Mononuclear cell (primary cell): ENCODE results near the gene PEF1. TPM values are rescaled to one million over a fixed set of nuclear protein-coding genes. Genes with fewer than 3 reads are reported as not detected.

ENCODE experiments used
- H3K27me3 ChIP-seq: 2 replicates; pipeline ENCODE4 v1.6.0; 2011; ENCODE audit warnings: low read length, control low read depth; ENCODE audit not compliant: insufficient read depth
- H3K4me1 ChIP-seq: 2 replicates; pipeline ENCODE4 v1.5.1; 2011; ENCODE audit warnings: mild to moderate bottlenecking, low read length, control low read depth; ENCODE audit not compliant: insufficient read depth
- H3K4me3 ChIP-seq: 2 replicates; pipeline ENCODE4 v1.5.1; 2011; ENCODE audit warnings: mild to moderate bottlenecking, low read length, moderate library complexity
- H3K9me3 ChIP-seq: 2 replicates; pipeline ENCODE4 v1.5.1; 2011; ENCODE audit warnings: low read depth, mild to moderate bottlenecking, control low read depth, low read length
- total RNA-seq: library from RNA; depleted of rRNA; stranded (reverse); fragments of >200 nt; gene quantifications from one replicate; pipeline ENCODE4 v1.2.3, GENCODE V29; 2012

The PEF1 gene
- total RNA-seq, 1 donor, result 34.2 TPM

GRCh38 chr1:31640179-31640578, 4.5 kb downstream of the PEF1 start:
- no peak overlapping the region for H3K4me3 ChIP-seq
- no peaks in the 10 kb centered on the region for H3K27me3 ChIP-seq
- H3K4me1 ChIP-seq, result peaks cover 52% of the 10 kb centered on the region
- H3K9me3 ChIP-seq, result no peaks in the 10 kb centered on the region

DNA sequence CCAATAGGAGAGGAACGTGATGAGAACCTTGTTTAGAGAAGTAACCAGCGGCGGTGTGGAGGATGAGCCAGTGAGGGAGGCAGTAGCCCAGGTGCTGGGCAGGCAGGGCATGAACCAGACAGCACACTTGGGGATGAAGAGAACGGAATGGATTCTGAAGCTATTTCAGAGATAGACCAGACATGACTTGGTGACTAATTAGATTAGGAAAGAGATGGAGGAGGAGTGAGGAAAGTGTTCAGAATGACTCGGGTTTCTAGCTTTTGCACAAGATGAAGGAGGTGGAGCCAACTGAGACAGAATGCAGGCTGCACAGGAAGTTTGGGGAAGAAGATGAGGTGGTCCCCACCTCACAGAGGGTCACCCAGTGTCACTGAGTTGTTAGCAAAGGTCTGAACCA, 5.1 kb downstream of the PEF1 start:
- H3K27me3 ChIP-seq, result no peaks in the 10 kb centered on the region
- H3K4me1 ChIP-seq, result peaks cover 51% of the 10 kb centered on the region
- no peak overlapping the region for H3K4me3 ChIP-seq
- no peaks in the 10 kb centered on the region for H3K9me3 ChIP-seq

GRCh38 chr1:31637915-31638673, 6.6 kb downstream of the PEF1 start:
- no peaks in the 10 kb centered on the region for H3K9me3 ChIP-seq
- peaks cover 41% of the 10 kb centered on the region for H3K4me1 ChIP-seq
- H3K4me3 ChIP-seq, result no peak overlapping the region
- H3K27me3 ChIP-seq, result no peaks in the 10 kb centered on the region

DNA sequence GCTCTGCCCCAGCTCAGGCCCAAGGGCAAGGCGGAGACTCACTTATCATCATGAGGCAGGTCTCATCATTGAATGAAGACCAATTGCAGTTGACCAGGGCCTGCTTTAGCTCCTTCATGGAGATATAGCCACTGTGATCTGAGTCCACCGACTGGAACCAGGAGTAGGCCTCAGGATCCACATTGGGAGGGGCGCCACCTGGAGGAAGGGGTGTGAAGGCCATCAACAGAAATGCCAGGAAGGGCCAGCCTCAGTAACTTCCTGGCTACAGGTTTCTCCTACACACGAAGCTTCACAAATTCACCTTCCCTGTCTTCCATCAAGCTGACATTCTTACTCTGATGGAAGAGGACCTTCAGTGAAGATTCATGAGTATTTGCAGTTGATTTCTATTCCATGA, 11.6 kb downstream of the PEF1 start:
- no peak overlapping the region for H3K4me3 ChIP-seq
- no peaks in the 10 kb centered on the region for H3K27me3 ChIP-seq
- peaks cover 4% of the 10 kb centered on the region for H3K4me1 ChIP-seq
- H3K9me3 ChIP-seq, result no peaks in the 10 kb centered on the region

GRCh38 chr1:31632649-31633048, 12.0 kb downstream of the PEF1 start:
- H3K4me1 ChIP-seq, result no peaks in the 10 kb centered on the region
- no peaks in the 10 kb centered on the region for H3K27me3 ChIP-seq
- H3K9me3 ChIP-seq, result no peaks in the 10 kb centered on the region
- H3K4me3 ChIP-seq, result no peak overlapping the region

DNA sequence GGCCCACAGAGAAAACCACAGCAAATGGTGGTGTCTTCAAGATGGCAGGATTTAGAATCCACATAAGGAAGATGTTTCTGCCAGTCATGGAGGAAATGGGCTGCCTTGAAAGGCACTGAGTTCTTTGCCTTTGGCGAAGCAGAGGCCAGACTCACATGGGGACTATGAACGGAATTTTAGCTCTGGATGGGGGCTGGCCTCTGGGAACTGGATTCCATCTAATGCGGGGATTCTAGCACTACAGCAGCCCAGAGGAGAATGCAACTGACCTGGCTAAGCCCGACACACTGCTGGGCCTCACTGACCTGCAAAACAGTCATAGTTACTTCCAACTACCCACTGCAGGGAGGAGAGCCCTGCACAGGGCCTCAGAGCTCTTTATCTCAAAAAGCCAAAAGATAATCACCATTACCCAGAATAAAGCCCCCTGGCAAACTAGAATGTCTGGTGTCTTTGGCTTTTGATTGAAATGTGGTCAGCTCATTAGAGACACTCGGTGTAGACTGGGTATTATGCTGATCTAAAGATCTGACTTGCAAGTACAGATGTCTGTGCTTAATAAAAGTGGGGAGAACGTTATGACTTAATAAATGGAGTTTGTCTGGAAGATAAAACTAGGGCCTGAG, 15.6 kb downstream of the PEF1 start:
- Histone ChIP-seq H3K9me3 (no peaks in the 10 kb centered on the region), H3K4me1 (no peaks in the 10 kb centered on the region), H3K4me3 (no peak overlapping the region), H3K27me3 (no peaks in the 10 kb centered on the region)

DNA sequence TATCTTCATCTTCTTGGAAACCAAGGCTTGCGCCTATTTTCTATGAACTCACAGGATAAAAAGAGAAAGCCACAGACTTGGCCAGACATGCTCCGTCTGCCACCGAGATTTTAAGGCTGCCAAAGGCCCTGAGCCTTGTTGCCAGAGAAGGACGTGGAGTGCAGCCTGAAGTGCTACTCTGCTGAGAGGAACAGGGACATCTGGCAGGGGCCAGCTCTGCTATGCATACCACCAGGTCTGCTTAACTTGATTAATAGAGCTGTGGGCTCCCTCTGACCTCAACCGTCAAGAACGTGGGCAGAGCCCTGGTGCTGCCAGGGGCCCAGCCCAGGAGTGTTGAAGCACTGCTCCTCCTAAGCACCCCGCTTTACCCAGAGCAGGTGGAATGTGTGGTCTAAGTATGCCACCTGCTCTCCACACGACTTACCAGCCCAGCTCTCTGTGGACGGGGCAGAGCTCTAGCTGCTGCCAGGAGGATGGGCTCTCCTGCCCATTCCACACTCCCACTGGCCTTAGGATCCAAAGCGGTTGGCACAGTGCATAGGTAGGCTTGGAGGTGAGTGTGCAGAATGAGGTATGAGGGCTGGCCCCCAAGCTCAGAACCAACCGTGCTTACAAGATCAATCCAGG, 16.6 kb downstream of the PEF1 start:
- Histone ChIP-seq H3K4me3 (no peak overlapping the region), H3K27me3 (no peaks in the 10 kb centered on the region), H3K4me1 (no peaks in the 10 kb centered on the region), H3K9me3 (no peaks in the 10 kb centered on the region)

GRCh38 chr1:31627301-31627929, 17.3 kb downstream of the PEF1 start:
- no peaks in the 10 kb centered on the region for H3K27me3 ChIP-seq
- H3K9me3 ChIP-seq, result no peaks in the 10 kb centered on the region
- H3K4me3 ChIP-seq, result no peak overlapping the region
- no peaks in the 10 kb centered on the region for H3K4me1 ChIP-seq

DNA sequence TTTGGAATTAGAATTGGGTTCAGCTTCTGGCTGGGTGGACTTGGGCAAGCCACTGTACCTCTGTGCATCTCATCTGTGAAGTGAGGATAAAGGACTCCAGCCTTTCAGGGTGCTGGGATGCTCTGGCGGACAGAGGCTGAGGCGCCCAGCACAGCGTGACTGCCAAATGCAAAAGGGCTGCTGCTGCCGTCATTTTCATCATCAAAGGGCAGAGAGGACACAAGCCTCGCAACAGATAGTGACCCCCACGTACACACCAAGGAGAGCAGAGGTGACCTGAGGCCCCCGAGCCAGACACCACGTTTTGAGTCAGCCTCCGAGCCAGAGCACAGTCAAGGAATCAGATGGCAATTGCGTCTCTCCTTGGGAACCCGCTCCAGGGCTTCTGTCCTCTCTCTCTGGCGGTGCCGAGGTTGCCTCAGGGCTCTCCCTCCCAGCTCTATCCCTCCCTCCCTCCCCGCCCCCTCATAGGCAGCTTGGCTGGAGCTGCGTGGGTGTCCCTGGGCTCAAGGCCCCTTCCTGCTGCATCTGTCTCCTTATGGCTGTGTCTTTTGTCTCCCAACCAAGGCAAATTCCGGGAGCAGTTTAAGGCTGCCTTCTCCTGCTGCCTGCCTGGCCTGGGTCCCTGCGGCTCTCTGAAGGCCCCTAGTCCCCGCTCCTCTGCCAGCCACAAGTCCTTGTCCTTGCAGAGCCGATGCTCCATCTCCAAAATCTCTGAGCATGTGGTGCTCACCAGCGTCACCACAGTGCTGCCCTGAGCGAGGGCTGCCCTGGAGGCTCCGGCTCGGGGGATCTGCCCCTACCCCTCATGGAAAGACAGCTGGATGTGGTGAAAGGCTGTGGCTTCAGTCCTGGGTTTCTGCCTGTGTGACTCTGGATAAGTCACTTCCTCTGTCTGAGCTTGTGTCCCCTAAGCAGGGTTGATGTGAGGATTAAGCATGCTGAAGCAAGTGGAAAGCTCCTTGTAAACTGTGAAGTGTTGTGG, 18.2 kb downstream of the PEF1 start:
- Histone ChIP-seq H3K4me3 (no peak overlapping the region), H3K4me1 (no peaks in the 10 kb centered on the region), H3K9me3 (no peaks in the 10 kb centered on the region), H3K27me3 (no peaks in the 10 kb centered on the region)

DNA sequence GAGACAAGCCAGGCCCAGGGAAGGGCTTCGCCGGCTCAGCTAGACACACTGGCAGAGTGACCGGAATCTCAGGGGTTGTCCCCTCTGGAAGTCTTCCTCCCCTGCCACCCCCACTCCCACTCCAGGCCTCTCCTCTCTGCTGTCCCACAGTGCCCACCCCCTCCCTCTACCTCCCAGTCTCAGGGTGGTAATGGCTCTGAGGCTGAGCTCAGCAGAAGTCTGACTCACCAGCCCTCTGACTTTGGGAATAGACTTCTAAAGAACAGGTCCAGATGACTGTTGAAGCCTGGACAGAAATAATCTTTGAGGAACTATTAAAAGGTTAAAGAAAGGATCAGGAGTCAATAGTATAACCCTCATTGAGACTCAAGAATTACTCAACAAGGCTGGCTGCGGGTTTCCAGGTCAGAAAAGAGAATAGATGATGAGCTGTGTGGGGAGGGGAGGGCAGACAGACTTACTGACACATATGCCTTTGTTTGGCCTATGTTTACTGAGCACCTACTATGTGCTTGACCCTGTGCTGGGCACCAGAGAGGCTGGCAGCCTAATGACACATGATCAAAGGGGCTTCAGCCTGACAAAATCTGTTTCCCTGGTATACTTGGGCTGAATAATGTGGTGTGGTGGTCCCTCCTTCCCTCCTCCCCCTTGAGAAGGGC, 19.0 kb downstream of the PEF1 start:
- Histone ChIP-seq H3K4me1 (no peaks in the 10 kb centered on the region), H3K27me3 (no peaks in the 10 kb centered on the region), H3K9me3 (no peaks in the 10 kb centered on the region), H3K4me3 (no peak overlapping the region)

GRCh38 chr1:31624731-31625514, 19.8 kb downstream of the PEF1 start:
- Histone ChIP-seq H3K4me3 (no peak overlapping the region), H3K4me1 (no peaks in the 10 kb centered on the region), H3K27me3 (no peaks in the 10 kb centered on the region), H3K9me3 (no peaks in the 10 kb centered on the region)

DNA sequence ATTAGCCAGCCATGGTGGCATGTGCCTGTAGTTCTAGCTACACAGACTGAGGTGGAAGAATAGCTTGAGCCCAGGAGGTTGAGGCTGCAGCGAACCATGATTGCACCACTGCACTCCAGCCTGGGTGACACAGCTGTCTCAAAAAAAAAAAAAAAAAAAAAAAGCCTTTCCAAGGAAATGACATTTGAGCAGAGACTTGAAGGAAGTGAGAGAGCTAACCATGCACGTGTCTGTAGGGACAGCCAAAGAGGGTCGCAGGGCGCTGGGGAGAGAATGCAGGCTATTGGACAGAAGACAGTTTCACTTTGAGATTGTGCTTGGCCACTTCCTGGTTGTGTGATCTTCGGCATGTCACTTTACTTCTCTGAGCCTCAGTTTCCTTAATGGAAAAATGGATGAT, 20.4 kb downstream of the PEF1 start:
- Histone ChIP-seq H3K27me3 (no peaks in the 10 kb centered on the region), H3K4me3 (no peak overlapping the region), H3K4me1 (no peaks in the 10 kb centered on the region), H3K9me3 (no peaks in the 10 kb centered on the region)

GRCh38 chr1:31623365-31623764, 21.3 kb downstream of the PEF1 start:
- Histone ChIP-seq H3K4me1 (no peaks in the 10 kb centered on the region), H3K27me3 (peaks cover 4% of the 10 kb centered on the region)

More at GRCh38 chr1:31623365-31623764, 21.3 kb downstream of the PEF1 start:
- no peaks in the 10 kb centered on the region for H3K9me3 ChIP-seq
- H3K4me3 ChIP-seq, result no peak overlapping the region
